Stimulated activated CD8-positive, alpha-beta memory T cell treated with anti-CD3 and anti-CD28 coated beads, Interleukin-7, amount 100 ng/mL, for 1 hour (primary cell): Measurements from ENCODE around the gene M1AP.

Experiments
- DNase-seq, 2 donors: peaks; one replicate each; pipeline ENCODE4 v3.0.0-alpha.2; 2020; ENCODE audit warnings: low read depth in 2 of 2

The M1AP gene, protein sequence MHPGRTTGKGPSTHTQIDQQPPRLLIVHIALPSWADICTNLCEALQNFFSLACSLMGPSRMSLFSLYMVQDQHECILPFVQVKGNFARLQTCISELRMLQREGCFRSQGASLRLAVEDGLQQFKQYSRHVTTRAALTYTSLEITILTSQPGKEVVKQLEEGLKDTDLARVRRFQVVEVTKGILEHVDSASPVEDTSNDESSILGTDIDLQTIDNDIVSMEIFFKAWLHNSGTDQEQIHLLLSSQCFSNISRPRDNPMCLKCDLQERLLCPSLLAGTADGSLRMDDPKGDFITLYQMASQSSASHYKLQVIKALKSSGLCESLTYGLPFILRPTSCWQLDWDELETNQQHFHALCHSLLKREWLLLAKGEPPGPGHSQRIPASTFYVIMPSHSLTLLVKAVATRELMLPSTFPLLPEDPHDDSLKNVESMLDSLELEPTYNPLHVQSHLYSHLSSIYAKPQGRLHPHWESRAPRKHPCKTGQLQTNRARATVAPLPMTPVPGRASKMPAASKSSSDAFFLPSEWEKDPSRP

DNA sequence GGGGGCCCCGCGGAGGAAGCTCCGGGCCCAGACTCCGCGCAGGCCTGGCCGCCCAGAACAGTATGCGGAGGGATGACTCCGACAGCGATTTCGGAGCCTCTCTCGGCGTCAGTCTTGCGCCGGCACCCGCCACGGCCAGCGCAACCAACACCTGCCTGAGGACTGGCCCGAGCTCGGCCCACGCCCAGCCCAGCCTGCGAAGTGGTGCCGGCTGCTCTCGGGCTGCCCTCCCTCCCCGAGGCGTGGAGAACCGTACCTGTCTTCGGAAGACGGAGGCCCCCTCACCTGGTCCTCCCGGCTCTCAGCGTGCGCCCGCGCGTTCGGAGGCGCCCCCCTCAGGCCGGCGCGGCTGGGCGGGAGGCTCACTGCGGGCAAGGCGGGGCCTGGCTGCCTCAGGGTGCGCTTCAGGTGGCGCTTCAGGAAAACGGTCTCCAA lies at the start of gene M1AP:
M1AP (minus strand) TSS at position 322 of the 435 bp plus-strand sequence. CDS start 8,055 bp downstream, outside the sequence.
- no peak for DNase-seq

DNA sequence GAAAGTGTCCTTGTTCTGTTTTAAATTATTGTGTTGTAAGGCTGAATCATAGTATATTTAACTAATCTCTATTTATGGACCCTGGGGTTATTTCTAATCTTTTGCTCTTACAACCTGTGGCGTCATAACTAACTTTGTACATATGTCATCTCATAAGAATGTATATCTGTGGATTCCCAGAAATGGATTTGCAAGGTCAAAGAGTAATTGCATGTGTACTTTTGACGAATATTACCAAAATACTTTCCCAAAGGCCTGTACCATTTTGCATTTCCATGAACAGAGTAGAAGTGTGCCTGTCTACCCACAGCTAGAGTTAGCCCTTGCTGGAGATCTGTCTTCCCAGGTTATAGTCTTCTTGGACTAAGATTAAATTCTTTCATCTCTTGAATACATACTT lies 48.7 kb upstream of the M1AP start:
- DNase-seq: no peak

DNA sequence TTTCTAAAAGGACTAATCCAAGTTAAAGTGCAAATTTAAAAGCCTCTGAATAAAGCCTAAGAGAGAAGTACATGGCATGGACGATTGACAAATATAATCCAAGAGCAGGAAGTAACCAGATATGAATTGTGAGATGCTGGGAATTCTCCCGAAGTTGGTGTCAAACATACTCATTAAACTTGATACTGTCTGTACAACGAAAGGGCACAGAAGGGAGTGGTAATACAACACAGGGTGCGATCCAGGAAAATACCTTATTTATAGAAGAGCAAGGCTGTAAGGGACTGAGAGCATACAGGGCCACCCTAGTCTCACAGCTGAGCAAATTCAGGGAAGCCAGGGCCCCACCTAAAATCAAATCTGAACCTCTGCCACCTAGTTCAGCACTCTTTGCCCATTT lies 47.5 kb upstream of the M1AP start:
- DNase-seq: no peak

DNA sequence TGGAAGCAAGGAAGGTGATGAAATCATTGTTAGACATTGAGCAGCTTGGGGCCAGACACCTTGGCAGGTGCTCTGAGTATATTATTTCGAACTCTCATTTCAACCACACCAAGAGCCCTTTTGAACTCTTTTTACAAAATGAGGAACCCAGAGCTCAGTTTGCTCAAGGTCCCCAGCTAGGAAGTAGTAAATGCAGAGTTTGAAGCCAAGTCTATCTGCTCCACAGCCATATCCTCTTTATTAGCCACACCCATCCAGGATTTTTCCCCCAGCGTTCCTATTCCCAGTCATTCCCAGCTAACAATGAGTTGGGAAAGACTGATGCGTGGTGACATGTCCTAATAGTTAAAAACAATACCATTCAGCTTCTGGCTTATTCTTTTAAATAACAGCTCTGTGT lies 46.2 kb upstream of the M1AP start:
- no peak for DNase-seq

- DNase-seq: no peak
Measured at GRCh38 chr2:74693668-74694067, 45.5 kb upstream of the M1AP start.

DNA sequence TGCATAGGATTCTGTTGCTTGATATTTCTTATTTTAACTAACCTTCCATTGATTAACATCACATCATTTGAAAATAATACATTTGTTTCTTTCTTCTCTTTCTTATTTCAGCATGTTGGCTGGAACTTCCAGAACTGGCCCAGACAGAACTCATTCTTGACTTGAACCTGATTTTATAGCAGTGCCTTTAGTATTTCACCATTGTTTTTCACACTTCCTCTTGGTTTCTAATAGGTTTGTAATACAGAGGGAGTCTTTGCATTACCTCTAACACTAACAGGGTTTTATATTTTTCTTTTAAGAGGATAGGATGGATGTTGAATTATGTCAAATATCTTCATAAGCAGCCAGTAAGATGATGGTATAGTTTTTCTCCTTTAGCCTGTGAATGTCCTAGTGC lies 45.1 kb upstream of the M1AP start:
- no peak for DNase-seq

DNA sequence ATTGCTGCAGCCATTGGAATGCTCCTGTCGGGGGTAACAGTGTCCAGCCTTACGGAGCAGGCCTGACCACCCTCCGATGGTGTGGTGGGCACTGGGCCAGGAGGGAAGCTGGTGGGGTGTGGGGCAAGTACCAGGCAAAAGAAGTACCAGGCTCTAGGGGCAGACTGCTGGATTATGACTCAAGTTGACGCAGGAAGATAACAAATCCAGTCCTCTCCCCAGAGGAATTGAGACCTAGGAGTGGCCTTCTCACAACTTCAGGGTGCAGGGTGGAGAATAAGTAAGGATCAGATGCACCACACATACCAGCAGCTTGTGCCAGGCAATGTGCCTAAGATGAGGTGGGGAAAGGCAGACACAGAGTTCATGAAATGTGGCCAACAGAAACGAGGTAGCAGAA lies 43.8 kb upstream of the M1AP start:
- DNase-seq: no peak

DNA sequence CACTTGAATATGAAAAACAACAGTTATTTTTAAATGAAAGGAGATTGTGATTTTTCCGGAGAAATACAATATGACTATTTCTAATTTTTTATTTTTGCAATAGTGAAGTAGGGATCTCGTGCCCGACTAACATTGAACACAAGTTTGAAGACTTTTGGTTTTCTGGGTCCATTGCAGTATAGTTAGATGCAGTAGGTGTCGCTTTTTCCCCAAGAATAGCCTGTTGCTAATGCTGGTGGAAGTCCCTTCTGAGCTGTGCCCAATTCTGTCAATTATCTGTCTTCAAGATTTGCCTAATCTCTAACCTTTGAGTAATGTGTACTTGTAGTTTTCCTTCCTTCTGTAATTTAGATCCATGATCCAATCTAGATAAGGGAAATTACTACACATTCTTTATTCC lies 42.4 kb upstream of the M1AP start:
- no peak for DNase-seq

- no peak for DNase-seq
Measured at GRCh38 chr2:74689671-74690070, 41.5 kb upstream of the M1AP start.

GRCh38 chr2:74688881-74689280 lies 40.8 kb upstream of the M1AP start:
- DNase-seq: no peak

DNA sequence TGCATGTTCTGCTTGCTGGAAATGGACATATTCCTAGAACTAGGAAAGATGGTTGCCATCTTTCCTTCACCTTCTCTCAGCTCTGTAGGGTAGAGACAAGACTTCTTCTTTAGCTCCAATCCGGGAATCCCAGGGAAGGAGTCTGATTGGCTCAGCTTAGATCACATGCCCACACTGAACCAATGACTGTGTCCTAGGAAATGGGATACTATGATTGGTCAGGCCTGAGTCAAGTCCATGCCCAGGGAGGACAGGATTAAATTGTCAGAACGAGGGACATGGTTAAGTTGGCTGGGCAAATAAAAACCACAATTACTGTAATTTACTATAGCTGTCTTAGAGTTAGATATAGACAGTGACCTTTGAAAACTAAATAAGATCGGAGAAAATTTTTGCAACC lies 37.3 kb upstream of the M1AP start:
- no peak for DNase-seq

GRCh38 chr2:74682501-74682900 lies 34.4 kb upstream of the M1AP start:
- DNase-seq: no peak

GRCh38 chr2:74679615-74680014 lies 31.5 kb upstream of the M1AP start:
- no peak for DNase-seq

DNA sequence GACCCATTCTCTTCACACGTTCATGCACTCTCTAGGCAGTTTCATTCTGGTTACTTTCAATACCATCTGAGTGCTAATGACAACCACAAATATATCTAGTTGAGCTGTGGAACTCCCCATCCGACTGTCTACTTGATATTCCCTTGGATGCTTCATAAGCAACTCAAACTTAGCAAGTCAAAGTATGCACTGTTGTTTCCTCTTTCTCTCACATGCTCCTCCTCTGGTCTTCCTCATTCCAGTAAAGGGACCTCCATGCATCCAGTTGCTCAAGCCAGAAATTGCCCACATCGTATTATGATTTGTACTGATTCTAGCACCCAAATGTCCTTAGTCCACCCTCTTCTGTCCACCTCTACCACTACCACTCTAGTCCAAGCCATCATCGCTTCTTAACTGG lies 28.2 kb upstream of the M1AP start:
- DNase-seq: no peak

- no peak for DNase-seq
Measured at GRCh38 chr2:74675090-74675489, 27.0 kb upstream of the M1AP start.

DNA sequence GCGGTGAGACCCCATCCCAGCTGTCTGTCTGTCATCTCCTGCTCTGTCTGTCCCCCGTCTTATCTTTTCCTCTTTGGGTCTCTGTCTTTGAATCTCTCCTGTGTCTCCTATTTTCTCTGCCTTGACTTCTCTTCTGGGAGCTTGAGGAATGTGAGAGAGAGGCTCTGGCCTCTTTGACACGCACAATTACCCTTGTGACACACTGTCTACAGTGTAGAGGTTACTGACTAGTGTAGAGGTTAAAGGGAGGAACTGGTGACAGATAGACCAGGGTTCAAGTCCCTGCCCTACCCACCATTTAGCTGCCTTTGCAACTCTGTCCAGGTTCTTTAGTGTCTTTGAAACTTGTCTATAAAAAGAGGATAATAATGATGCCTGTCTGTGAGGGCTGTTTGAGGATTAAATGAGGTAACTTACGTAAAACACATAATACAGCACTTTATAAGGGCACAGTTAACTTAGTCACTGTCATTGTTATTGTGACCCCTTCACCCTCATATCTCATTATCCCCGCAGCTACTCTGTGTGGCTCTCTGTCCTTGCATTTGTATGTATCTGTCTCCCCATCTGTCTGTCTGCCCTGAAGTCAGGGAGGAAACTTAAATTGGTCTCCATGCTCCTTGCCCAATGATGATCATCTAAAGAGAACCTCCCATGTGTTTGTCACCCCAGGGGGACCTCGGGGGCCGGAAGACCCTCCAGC lies 25.8 kb upstream of the M1AP start:
- no peak for DNase-seq

DNA sequence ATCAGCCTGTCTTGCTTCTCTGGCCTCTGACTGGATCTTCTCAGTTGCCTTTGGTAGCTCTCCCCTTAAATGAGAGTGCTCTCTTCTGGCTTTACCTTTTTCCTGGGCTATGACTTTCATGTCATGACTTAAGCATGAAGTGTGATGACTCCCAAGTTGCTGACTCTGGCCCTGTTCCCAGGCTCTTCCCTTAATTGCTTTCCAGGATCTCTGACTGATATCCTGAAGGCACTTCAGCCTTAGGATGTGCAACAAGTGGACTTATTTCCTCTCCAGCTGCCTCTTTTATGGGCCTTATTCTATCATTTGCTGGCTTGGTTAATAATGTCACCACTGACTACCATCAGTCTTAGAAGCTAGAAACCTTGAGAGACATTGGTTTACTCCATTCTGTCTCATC lies 23.3 kb upstream of the M1AP start:
- no peak for DNase-seq

- DNase-seq: no peak
Measured at GRCh38 chr2:74670263-74670662, 22.1 kb upstream of the M1AP start.

DNA sequence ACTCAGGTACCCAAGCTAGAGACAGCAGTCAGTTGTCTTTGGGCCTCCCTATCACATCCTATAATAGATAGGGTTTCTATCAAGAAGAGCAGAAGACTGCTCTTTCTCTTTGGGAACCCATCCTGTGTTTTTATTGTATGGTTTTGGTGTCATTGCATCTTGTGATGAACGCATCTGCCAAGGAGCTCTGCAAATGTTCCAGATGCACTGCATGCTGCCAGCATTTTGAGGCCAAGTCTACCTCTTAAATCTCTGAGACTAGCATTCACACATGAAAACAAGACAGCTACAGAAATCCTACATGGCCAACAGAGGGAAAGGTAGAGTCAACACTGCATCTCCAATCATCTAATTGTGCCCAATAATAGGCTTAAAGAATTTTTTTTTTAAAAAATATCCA lies 20.0 kb upstream of the M1AP start:
- no peak for DNase-seq

DNA sequence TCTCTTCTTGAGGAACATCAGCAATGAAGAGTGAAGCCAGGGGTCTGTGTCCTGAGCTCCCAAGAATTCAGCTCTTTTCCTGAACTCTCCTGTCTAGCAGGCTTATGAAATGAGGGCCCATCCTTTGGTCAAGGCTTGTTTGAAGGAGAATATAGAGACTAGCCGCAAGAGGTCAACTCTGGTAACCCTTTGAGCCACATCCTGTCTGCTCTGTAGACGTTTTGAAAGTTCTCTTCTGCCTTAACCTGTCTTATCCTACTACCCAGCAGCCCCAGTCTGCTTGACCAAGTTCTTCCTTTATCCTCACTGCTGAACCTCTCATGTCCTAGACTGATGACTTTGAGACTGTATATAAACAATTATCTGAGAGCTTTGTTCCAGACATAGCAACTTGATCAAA lies 11.3 kb upstream of the M1AP start:
- DNase-seq: no peak

GRCh38 chr2:74658516-74658915 lies 10.4 kb upstream of the M1AP start:
- no peak for DNase-seq

DNA sequence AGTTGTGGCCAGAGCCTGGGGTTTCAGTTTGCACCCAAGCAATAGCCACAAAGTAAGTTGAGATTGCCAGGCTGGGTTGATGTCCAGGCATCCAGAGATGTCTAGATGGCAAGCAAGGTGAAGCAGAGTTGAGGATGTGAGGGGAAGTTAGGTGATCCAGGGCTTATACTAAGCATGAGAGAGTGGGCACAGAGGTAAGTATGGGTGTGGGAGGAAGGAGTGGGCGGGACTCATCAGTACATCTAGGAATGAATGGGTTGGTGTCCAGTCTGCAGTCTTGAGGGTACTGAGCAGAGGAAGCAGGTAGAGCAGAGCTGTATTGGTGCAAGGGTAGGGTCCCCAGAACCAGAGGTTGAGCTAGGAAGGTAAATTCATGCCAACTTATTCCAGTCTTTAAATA lies 7.4 kb upstream of the M1AP start:
- DNase-seq: no peak
